HK-2 (cell line): ENCODE results near the gene LCN12.

ENCODE experiments used
- DNase-seq: peaks from one replicate; pipeline ENCODE4 v3.0.0-alpha.2; 2018; ENCODE audit not compliant: unreplicated experiment

The LCN12 gene

GRCh38 chr9:136974817-136975535 lies 22.9 kb downstream of the LCN12 start:
- DNase-seq, result no peak

- no peak for DNase-seq
Observed at GRCh38 chr9:136975644-136976043, 23.6 kb downstream of the LCN12 start.

GRCh38 chr9:136977223-136977622 lies 25.1 kb downstream of the LCN12 start, which contains the start of gene PTGDS:
Gene PTGDS (plus strand): TSS chr9:136977504. CDS start chr9:136977579, 75 bp downstream.
- DNase-seq, result no peak

GRCh38 chr9:136977649-136978072 lies 25.6 kb downstream of the LCN12 start:
- peak; percentile 23 for DNase-seq

GRCh38 chr9:136978073-136978864 lies 26.2 kb downstream of the LCN12 start:
- peak; percentile 69 for DNase-seq

GRCh38 chr9:136978865-136979544 lies 26.9 kb downstream of the LCN12 start:
- no peak for DNase-seq

- no peak for DNase-seq
Observed at GRCh38 chr9:136979769-136980587, 27.9 kb downstream of the LCN12 start.

- no peak for DNase-seq
Observed at GRCh38 chr9:136980669-136981478, 28.8 kb downstream of the LCN12 start.

GRCh38 chr9:136981588-136982231 lies 29.6 kb downstream of the LCN12 start:
- DNase-seq, result no peak

- no peak for DNase-seq
Observed at GRCh38 chr9:136982232-136983051, 30.4 kb downstream of the LCN12 start, which contains the start of gene LCNL1. Gene LCNL1 (plus strand): TSS chr9:136982993. CDS start chr9:136983587, 594 bp downstream.

- DNase-seq, result no peak
Observed at GRCh38 chr9:136983167-136983566, 31.1 kb downstream of the LCN12 start.

GRCh38 chr9:136983656-136984314 lies 31.7 kb downstream of the LCN12 start:
- DNase-seq, result no peak

- DNase-seq, result no peak
Observed at GRCh38 chr9:136984464-136985026, 32.5 kb downstream of the LCN12 start.

GRCh38 chr9:136985027-136985602 lies 33.0 kb downstream of the LCN12 start:
- no peak for DNase-seq

GRCh38 chr9:136985853-136986252 lies 33.8 kb downstream of the LCN12 start:
- no peak for DNase-seq

- DNase-seq, result no peak
Observed at GRCh38 chr9:136988872-136989271, 36.8 kb downstream of the LCN12 start.

GRCh38 chr9:136990242-136990911 lies 38.3 kb downstream of the LCN12 start:
- no peak for DNase-seq
